ENCODE results near the gene CAPN6.

CAPN6 gene

GRCh38 chrX:111270339-111270738 is at the start of gene CAPN6:
TSS of gene CAPN6 (minus strand) at chrX:111270483. CDS start at chrX:111263936, 6,547 bp downstream.
- no peak for DNase-seq (ENCODE audit: low read depth, low spot score)

GRCh38 chrX:111319451-111319850 is 49.2 kb upstream of the CAPN6 start:
- no peak for DNase-seq (ENCODE audit: low read depth, low spot score)

- DNase-seq (ENCODE audit: low read depth, low spot score): no peak
Observed at GRCh38 chrX:111318901-111319300, 48.6 kb upstream of the CAPN6 start.

GRCh38 chrX:111309083-111309482 is 38.8 kb upstream of the CAPN6 start:
- DNase-seq (ENCODE audit: low read depth, low spot score): no peak

GRCh38 chrX:111308039-111308438 is 37.8 kb upstream of the CAPN6 start:
- DNase-seq (ENCODE audit: low read depth, low spot score): no peak

GRCh38 chrX:111302284-111302683 is 32.0 kb upstream of the CAPN6 start:
- no peak for DNase-seq (ENCODE audit: low read depth, low spot score)

- no peak for DNase-seq (ENCODE audit: low read depth, low spot score)
Observed at GRCh38 chrX:111288841-111289240, 18.6 kb upstream of the CAPN6 start.

GRCh38 chrX:111284631-111285293 is 14.5 kb upstream of the CAPN6 start:
- DNase-seq (ENCODE audit: low read depth, low spot score): no peak

- DNase-seq (ENCODE audit: low read depth, low spot score): no peak
Observed at GRCh38 chrX:111283446-111283845, 13.2 kb upstream of the CAPN6 start.

- no peak for DNase-seq (ENCODE audit: low read depth, low spot score)
Observed at GRCh38 chrX:111282991-111283390, 12.7 kb upstream of the CAPN6 start.

GRCh38 chrX:111282139-111282538 is 11.9 kb upstream of the CAPN6 start:
- no peak for DNase-seq (ENCODE audit: low read depth, low spot score)

GRCh38 chrX:111268506-111268905 is 1.8 kb downstream of the CAPN6 start:
- no peak for DNase-seq (ENCODE audit: low read depth, low spot score)

GRCh38 chrX:111265486-111265885 is 4.8 kb downstream of the CAPN6 start:
- DNase-seq (ENCODE audit: low read depth, low spot score): no peak

- DNase-seq (ENCODE audit: low read depth, low spot score): no peak
Observed at GRCh38 chrX:111264385-111264784, 5.9 kb downstream of the CAPN6 start.

- DNase-seq (ENCODE audit: low read depth, low spot score): no peak
Observed at GRCh38 chrX:111262086-111262485, 8.2 kb downstream of the CAPN6 start.

- DNase-seq (ENCODE audit: low read depth, low spot score): no peak
Observed at GRCh38 chrX:111260451-111260850, 9.8 kb downstream of the CAPN6 start.

- DNase-seq (ENCODE audit: low read depth, low spot score): no peak
Observed at GRCh38 chrX:111259559-111259958, 10.7 kb downstream of the CAPN6 start.

- no peak for DNase-seq (ENCODE audit: low read depth, low spot score)
Observed at GRCh38 chrX:111257733-111258132, 12.6 kb downstream of the CAPN6 start.

GRCh38 chrX:111254896-111255693 is 15.2 kb downstream of the CAPN6 start:
- no peak for DNase-seq (ENCODE audit: low read depth, low spot score)

GRCh38 chrX:111244235-111244750 is 26.0 kb downstream of the CAPN6 start:
- DNase-seq (ENCODE audit: low read depth, low spot score): no peak

- DNase-seq (ENCODE audit: low read depth, low spot score): no peak
Observed at GRCh38 chrX:111216293-111216801, 53.9 kb downstream of the CAPN6 start.

- DNase-seq (ENCODE audit: low read depth, low spot score): no peak
Observed at GRCh38 chrX:111207851-111208250, 62.4 kb downstream of the CAPN6 start.

- no peak for DNase-seq (ENCODE audit: low read depth, low spot score)
Observed at GRCh38 chrX:111200327-111200726, 70.0 kb downstream of the CAPN6 start.

Data from smooth muscle cell of the brain vasculature (primary cell).